ENCODE results near the gene CAP2. TPM values are rescaled to one million over a fixed set of nuclear protein-coding genes. Genes with fewer than 3 reads are reported as not detected.

The CAP2 gene
- total RNA-seq, 1 experiment from 2014 or later = 11.5 TPM

- no peak overlapping the region for H3K4me3 Mint-ChIP-seq
- no peak overlapping the region for H3K27ac ChIP-seq (ENCODE audit: insufficient read length, low read depth, low read length)
- DNase-seq = no peak
Observed at GRCh38 chr6:17420368-17420767, 27.0 kb downstream of the CAP2 start.

More at GRCh38 chr6:17420368-17420767, 27.0 kb downstream of the CAP2 start:
- Mint-ChIP-seq H3K36me3 (ENCODE audit: insufficient read depth in 1 of 3, low read depth in 3 of 3) (peaks cover 2 to 9% (median 4%) of the 10 kb centered on the region in 3 experiments; a peak in 6 of 7 replicates), H3K27ac (no peak overlapping the region), H3K4me1 (peaks cover 29 to 32% of the 10 kb centered on the region in 2 experiments), H3K9me3 (no peaks in the 10 kb centered on the region), H3K27me3 (ENCODE audit: low read depth) (no peaks in the 10 kb centered on the region)
- no peak overlapping the region for H2BK12ac ChIP-seq (ENCODE audit: insufficient read length, low read depth, low read length)
- H3K4ac ChIP-seq (ENCODE audit: low read depth, low read length) = no peak overlapping the region
- no peak overlapping the region for H2AFZ ChIP-seq (ENCODE audit: low read length)
- no peaks in the 10 kb centered on the region for H3K23me2 ChIP-seq (ENCODE audit: insufficient read length, low read depth, low read length, poor library complexity, severe bottlenecking)
- H4K91ac ChIP-seq (ENCODE audit: insufficient read length, low read depth, low read length) = no peak overlapping the region
- H3K4me2 ChIP-seq (ENCODE audit: insufficient read depth, insufficient read length, low read length) = no peak overlapping the region
- H3K23ac ChIP-seq (ENCODE audit: insufficient read length, low read depth, low read length) = no peak overlapping the region
- TF ChIP-seq CTCF (conservative IDR thresholded peaks at IDR 0.05) = no peak
- H2BK20ac ChIP-seq (ENCODE audit: low read depth, low read length, poor library complexity, severe bottlenecking) = no peak overlapping the region
- no peak overlapping the region for H3T11ph ChIP-seq (ENCODE audit: low read length)
- H3K79me2 ChIP-seq (ENCODE audit: insufficient read depth, low read length) = no peaks in the 10 kb centered on the region; the same call in 1 of the 2 replicates
- no peak overlapping the region for H3K56ac ChIP-seq (ENCODE audit: insufficient read length, low read depth, low read length)
- H2AK5ac ChIP-seq (ENCODE audit: insufficient read length, low read length) = no peak overlapping the region
- H4K8ac ChIP-seq (replicated peaks; ENCODE audit: insufficient read length, low read depth, low read length) = no peak overlapping the region
- no CpG with 5 or more reads among the region's 2 CpGs for WGBS (ENCODE audit: extremely low coverage, insufficient read length, low lambda C conversion rate)
- no peak overlapping the region for H3K18ac ChIP-seq (ENCODE audit: insufficient read length, low read depth, low read length)
- H3K27me3 ChIP-seq (ENCODE audit: insufficient read depth, low read length) = no peaks in the 10 kb centered on the region
- H3K4me1 ChIP-seq (ENCODE audit: insufficient read depth, low read length) = peaks cover 4% of the 10 kb centered on the region; the same call in 1 of the 2 replicates
- H2BK15ac ChIP-seq (ENCODE audit: low read depth, low read length) = no peak overlapping the region
- H2BK5ac ChIP-seq (ENCODE audit: insufficient read length, low read length) = no peak overlapping the region
- no peak overlapping the region for H3K9ac ChIP-seq (ENCODE audit: extremely low read depth, insufficient read length, low read length)
- no peak overlapping the region for H3K14ac ChIP-seq (ENCODE audit: insufficient read depth, low read length)
- no peaks in the 10 kb centered on the region for H3K79me1 ChIP-seq (ENCODE audit: insufficient read depth, low read depth, low read length, poor library complexity, severe bottlenecking)
- H4K20me1 ChIP-seq (ENCODE audit: control insufficient read depth, insufficient read depth, insufficient read length) = no peaks in the 10 kb centered on the region
- H3K9me3 ChIP-seq (ENCODE audit: control insufficient read depth, low read depth, low read length) = no peaks in the 10 kb centered on the region
- no peak overlapping the region for H2BK120ac ChIP-seq (ENCODE audit: low read depth, low read length, poor library complexity, severe bottlenecking)
- no peak overlapping the region for H4K5ac ChIP-seq (ENCODE audit: insufficient read length, low read depth, low read length)
